NAMALWA (cell line): Measurements from ENCODE around the gene RAP1GAP.
"Not testable (repeated sequence)": the region's sequence is repeated elsewhere in the genome, so short reads cannot be mapped to it uniquely, and the experiment has no call there.

Experiments used
- DNase-seq: peaks from one replicate; pipeline ENCODE4 v3.0.0-alpha.2; 2015; ENCODE audit warnings: low spot score

Gene RAP1GAP

GRCh38 chr1:21677168-21677567 is 8.0 kb upstream of the RAP1GAP start:
- DNase-seq: no peak

GRCh38 chr1:21674957-21675356 is 5.8 kb upstream of the RAP1GAP start:
- no peak for DNase-seq

- not testable (repeated sequence) for DNase-seq
These were observed 4.7 kb upstream of the RAP1GAP start for GRCh38 chr1:21673853-21674252.

- DNase-seq: no peak
These were observed 4.2 kb upstream of the RAP1GAP start for GRCh38 chr1:21673277-21673780.

- no peak for DNase-seq
These were observed 3.5 kb upstream of the RAP1GAP start for GRCh38 chr1:21672478-21673276.

- DNase-seq: no peak
These were observed 2.8 kb upstream of the RAP1GAP start for GRCh38 chr1:21671915-21672314.

- DNase-seq: no peak
These were observed 2.1 kb upstream of the RAP1GAP start for GRCh38 chr1:21670956-21671902.

- DNase-seq: no peak
These were observed 1.1 kb upstream of the RAP1GAP start for GRCh38 chr1:21670059-21670881.

- no peak for DNase-seq
These were observed 253 bp downstream of the RAP1GAP start for GRCh38 chr1:21668951-21669257.

GRCh38 chr1:21668232-21668950 is 766 bp downstream of the RAP1GAP start:
- DNase-seq: no peak

- DNase-seq: no peak
These were observed 1.6 kb downstream of the RAP1GAP start for GRCh38 chr1:21667348-21668231.

- no peak for DNase-seq
These were observed 2.4 kb downstream of the RAP1GAP start for GRCh38 chr1:21666576-21667320.

GRCh38 chr1:21665711-21666575 is 3.2 kb downstream of the RAP1GAP start:
- no peak for DNase-seq

- no peak for DNase-seq
These were observed 4.2 kb downstream of the RAP1GAP start for GRCh38 chr1:21664806-21665588.

GRCh38 chr1:21663951-21664805 is 5.0 kb downstream of the RAP1GAP start:
- DNase-seq: no peak

GRCh38 chr1:21663248-21663950 is 5.8 kb downstream of the RAP1GAP start:
- DNase-seq: no peak
